Measurements from ENCODE around the gene WFIKKN1.
A peak's percentile ranks its signal among the peaks of the same experiment; 100 is the strongest.

WFIKKN1 gene

GRCh38 chr16:583815-584591, 46.8 kb upstream of the WFIKKN1 start (continued):
- TF ChIP-seq ELK4 (IDR thresholded peaks at IDR 0.05; ENCODE audit: borderline replicate concordance, low read depth, low read length) (no peak), ZSCAN16 (tag by site-specific recombination; IDR thresholded peaks at IDR 0.05) (no peak), ZBTB49 (tag by site-specific recombination; IDR thresholded peaks at IDR 0.05; ENCODE audit: low read depth) (no peak), KLF8 (tag by site-specific recombination; IDR thresholded peaks at IDR 0.05) (peak; percentile 50; the same call in 1 of the 2 replicates), ZNF148 (tag by site-specific recombination; IDR thresholded peaks at IDR 0.05; ENCODE audit: borderline replicate concordance) (peak; percentile 6; the same call in 1 of the 2 replicates), ZNF416 (tag by site-specific recombination; IDR thresholded peaks at IDR 0.05) (no peak), ZNF501 (tag by site-specific recombination; IDR thresholded peaks at IDR 0.05) (no peak), KLF17 (tag by site-specific recombination; IDR thresholded peaks at IDR 0.05) (0 out of 2 replicates have a peak, but pooled peaks have one; percentile 36), ZBTB26 (tag by site-specific recombination; optimal IDR thresholded peaks at IDR 0.05) (peak; percentile 22), ZNF792 (tag by site-specific recombination; IDR thresholded peaks at IDR 0.05) (no peak), ZNF211 (tag by site-specific recombination; IDR thresholded peaks at IDR 0.05; ENCODE audit: low read depth) (no peak), ZNF580 (tag by site-specific recombination; IDR thresholded peaks at IDR 0.05) (no peak), ZNF639 (tag by site-specific recombination; IDR thresholded peaks at IDR 0.05) (no peak), ZBTB17 (tag by site-specific recombination; IDR thresholded peaks at IDR 0.05) (0 out of 2 replicates have a peak, but pooled peaks have one; percentile 10), ZBTB8A (tag by site-specific recombination; IDR thresholded peaks at IDR 0.05) (peak; percentile 23; the same call in 1 of the 2 replicates), KLF7 (tag by site-specific recombination; IDR thresholded peaks at IDR 0.05; ENCODE audit: borderline replicate concordance) (no peak), ZNF140 (tag by site-specific recombination; IDR thresholded peaks at IDR 0.05) (no peak), HOXA7 (CRISPR knock-in tag; IDR thresholded peaks at IDR 0.05; ENCODE audit: borderline replicate concordance) (no peak), ZNF843 (tag by site-specific recombination; IDR thresholded peaks at IDR 0.05) (no peak), CTCF (tag by site-specific recombination; IDR thresholded peaks at IDR 0.05) (no peak), ZNF10 (tag by site-specific recombination; IDR thresholded peaks at IDR 0.05) (peak; percentile 72; the same call in 1 of the 2 replicates)

Data from HEK293 (cell line).